HG03565 (cell line): ENCODE measurements around the gene PNMA6E.
"Not testable (repeated sequence)": the region's sequence is repeated elsewhere in the genome, so short reads cannot be mapped to it uniquely, and the experiment has no call there.

ENCODE experiments used
- ATAC-seq: cut with Tn5 transposase; IDR thresholded peaks from one replicate; pipeline ENCODE4 v1.9.1; 2021; ENCODE audit warnings: mild to moderate bottlenecking, moderate library complexity; ENCODE audit not compliant: unreplicated experiment

Gene PNMA6E

GRCh38 chrX:153387987-153388721 lies 13.0 kb downstream of the PNMA6E start:
- no peak for ATAC-seq

- no peak for ATAC-seq
These were observed 13.8 kb downstream of the PNMA6E start for GRCh38 chrX:153387345-153387744.

GRCh38 chrX:153386097-153386496 lies 15.1 kb downstream of the PNMA6E start:
- no peak for ATAC-seq

GRCh38 chrX:153384973-153385372 lies 16.2 kb downstream of the PNMA6E start:
- not testable (repeated sequence) for ATAC-seq

- ATAC-seq = no peak
These were observed 16.8 kb downstream of the PNMA6E start for GRCh38 chrX:153384390-153384789.

GRCh38 chrX:153382563-153383482 lies 18.3 kb downstream of the PNMA6E start:
- no peak for ATAC-seq

GRCh38 chrX:153381684-153382532 lies 19.2 kb downstream of the PNMA6E start:
- no peak for ATAC-seq

GRCh38 chrX:153380691-153381090 lies 20.5 kb downstream of the PNMA6E start:
- ATAC-seq = no peak

- ATAC-seq = no peak
These were observed 21.1 kb downstream of the PNMA6E start for GRCh38 chrX:153379971-153380581.

- ATAC-seq = no peak
These were observed 21.6 kb downstream of the PNMA6E start for GRCh38 chrX:153379508-153379907.

GRCh38 chrX:153378607-153379006 lies 22.5 kb downstream of the PNMA6E start:
- no peak for ATAC-seq

- ATAC-seq = no peak
These were observed 23.4 kb downstream of the PNMA6E start for GRCh38 chrX:153377727-153378126.

GRCh38 chrX:153375571-153375970 lies 25.6 kb downstream of the PNMA6E start:
- no peak for ATAC-seq

- ATAC-seq = no peak
These were observed 26.7 kb downstream of the PNMA6E start for GRCh38 chrX:153374426-153374825.

- ATAC-seq = no peak
These were observed 28.2 kb downstream of the PNMA6E start for GRCh38 chrX:153372949-153373348.

- ATAC-seq = no peak
These were observed 29.9 kb downstream of the PNMA6E start for GRCh38 chrX:153371256-153371655.

- ATAC-seq = no peak
These were observed 30.7 kb downstream of the PNMA6E start for GRCh38 chrX:153370293-153371055.

- no peak for ATAC-seq
These were observed 34.1 kb downstream of the PNMA6E start for GRCh38 chrX:153366878-153367538.

GRCh38 chrX:153366119-153366518 lies 35.0 kb downstream of the PNMA6E start:
- ATAC-seq = no peak
